Measurements from ENCODE around the gene MERTK.

- TF ChIP-seq CTCF (conservative IDR thresholded peaks at IDR 0.05) (no peak), ZFX (IDR thresholded peaks at IDR 0.05) (no peak)
Observed at GRCh38 chr2:111966241-111966640, 67.8 kb downstream of the MERTK start.

Data from C4-2B (cell line).